ENCODE measurements around the gene RASA4.
"Not testable (repeated sequence)": the region's sequence is repeated elsewhere in the genome, so short reads cannot be mapped to it uniquely, and the experiment has no call there.

DNA sequence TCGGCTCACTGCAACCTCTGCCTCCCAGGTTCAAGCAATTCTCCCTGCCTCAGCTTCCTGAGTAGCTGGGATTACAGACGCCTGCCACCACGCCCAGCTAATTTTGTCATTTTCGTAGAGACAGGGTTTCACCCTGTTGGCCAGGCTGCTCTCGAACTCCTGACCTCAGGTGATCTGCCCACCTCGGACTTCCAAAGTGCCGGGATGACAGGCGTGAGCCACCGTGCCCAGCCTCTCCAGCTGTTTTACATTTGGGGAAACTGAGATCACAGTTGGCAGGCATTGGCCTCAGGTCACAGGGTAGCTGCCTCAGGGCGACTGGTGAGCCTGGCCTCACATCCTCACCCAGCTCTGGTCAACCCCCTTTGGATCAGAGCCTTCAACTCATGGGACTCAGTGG lies 6.8 kb downstream of the RASA4 start:
- TF ChIP-seq, protein P1, sequence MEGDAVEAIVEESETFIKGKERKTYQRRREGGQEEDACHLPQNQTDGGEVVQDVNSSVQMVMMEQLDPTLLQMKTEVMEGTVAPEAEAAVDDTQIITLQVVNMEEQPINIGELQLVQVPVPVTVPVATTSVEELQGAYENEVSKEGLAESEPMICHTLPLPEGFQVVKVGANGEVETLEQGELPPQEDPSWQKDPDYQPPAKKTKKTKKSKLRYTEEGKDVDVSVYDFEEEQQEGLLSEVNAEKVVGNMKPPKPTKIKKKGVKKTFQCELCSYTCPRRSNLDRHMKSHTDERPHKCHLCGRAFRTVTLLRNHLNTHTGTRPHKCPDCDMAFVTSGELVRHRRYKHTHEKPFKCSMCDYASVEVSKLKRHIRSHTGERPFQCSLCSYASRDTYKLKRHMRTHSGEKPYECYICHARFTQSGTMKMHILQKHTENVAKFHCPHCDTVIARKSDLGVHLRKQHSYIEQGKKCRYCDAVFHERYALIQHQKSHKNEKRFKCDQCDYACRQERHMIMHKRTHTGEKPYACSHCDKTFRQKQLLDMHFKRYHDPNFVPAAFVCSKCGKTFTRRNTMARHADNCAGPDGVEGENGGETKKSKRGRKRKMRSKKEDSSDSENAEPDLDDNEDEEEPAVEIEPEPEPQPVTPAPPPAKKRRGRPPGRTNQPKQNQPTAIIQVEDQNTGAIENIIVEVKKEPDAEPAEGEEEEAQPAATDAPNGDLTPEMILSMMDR (IDR thresholded peaks at IDR 0.05), result not testable (repeated sequence)
- not testable (repeated sequence) for TF ChIP-seq REST (IDR thresholded peaks at IDR 0.05; ENCODE audit: low read depth, low read length); ELF1 (IDR thresholded peaks at IDR 0.05); POLR2AphosphoS5 (IDR thresholded peaks at IDR 0.05; ENCODE audit: low read depth, low read length); USF2 (IDR thresholded peaks at IDR 0.05; ENCODE audit: borderline replicate concordance, low read depth, low read length); SMC3 (IDR thresholded peaks at IDR 0.05; ENCODE audit: low read depth, low read length); FOSL2 (IDR thresholded peaks at IDR 0.05; ENCODE audit: borderline replicate concordance, low read depth); ZBTB33 (IDR thresholded peaks at IDR 0.05; ENCODE audit: borderline replicate concordance, low read depth); EP300 (IDR thresholded peaks at IDR 0.05; ENCODE audit: borderline replicate concordance in 1 of 2, low read depth in 1 of 2, low read length in 1 of 2); RFX5 (IDR thresholded peaks at IDR 0.05; ENCODE audit: low read length); GATA2 (CRISPR knock-in tag; IDR thresholded peaks at IDR 0.05); PBX3 (IDR thresholded peaks at IDR 0.05)
- TF ChIP-seq, protein P2, sequence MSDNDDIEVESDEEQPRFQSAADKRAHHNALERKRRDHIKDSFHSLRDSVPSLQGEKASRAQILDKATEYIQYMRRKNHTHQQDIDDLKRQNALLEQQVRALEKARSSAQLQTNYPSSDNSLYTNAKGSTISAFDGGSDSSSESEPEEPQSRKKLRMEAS (IDR thresholded peaks at IDR 0.05; ENCODE audit: low read depth), result not testable (repeated sequence)
